NCI-H82 treated with DMSO at 0.1 percent for 48 hours (cell line): ENCODE results near the gene PIBF1.
"Not testable (repeated sequence)": the region's sequence is repeated elsewhere in the genome, so short reads cannot be mapped to it uniquely, and the experiment has no call there.

ENCODE experiments used
- DNase-seq: peaks from one replicate; lab custom pipeline; 2025; ENCODE audit not compliant: unreplicated experiment; lab: John Stamatoyannopoulos, UW

Gene PIBF1

DNA sequence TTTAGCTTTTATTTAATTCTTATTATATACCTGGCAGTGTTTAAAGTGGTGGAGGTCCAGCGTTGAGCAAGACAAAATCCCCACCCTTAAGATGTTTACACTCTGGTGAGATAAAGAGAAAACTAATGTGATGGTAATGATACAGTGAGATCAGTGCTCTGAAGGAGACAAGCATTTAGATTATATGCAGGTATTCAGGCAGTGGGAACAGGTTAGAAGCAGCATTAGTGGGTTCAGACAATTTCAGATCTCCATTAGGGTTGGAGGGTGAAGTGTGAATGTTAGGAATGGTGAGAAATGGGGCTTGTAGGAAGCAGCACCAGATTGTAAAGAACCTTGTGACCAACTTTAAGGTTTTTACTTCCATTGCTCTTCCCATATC, 39.0 kb downstream of the PIBF1 start:
- DNase-seq = no peak

DNA sequence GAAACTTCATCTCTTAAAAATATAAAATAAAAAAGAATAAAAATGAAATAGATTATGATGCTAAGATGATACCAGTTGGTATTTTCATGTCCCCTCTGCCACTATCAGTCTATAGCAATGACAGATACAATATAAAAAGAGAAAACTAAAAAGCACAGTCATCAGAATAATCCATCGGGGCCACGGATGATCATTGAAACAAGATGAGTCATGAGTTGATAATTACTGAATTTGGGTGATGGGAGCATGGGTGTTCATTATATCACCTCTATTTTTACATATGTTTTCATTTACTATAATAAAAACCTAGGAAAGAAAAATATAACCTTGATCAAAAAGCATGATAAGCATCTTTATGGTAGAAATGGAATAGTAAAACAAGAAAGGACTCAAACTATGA, 41.1 kb downstream of the PIBF1 start:
- no peak for DNase-seq

DNA sequence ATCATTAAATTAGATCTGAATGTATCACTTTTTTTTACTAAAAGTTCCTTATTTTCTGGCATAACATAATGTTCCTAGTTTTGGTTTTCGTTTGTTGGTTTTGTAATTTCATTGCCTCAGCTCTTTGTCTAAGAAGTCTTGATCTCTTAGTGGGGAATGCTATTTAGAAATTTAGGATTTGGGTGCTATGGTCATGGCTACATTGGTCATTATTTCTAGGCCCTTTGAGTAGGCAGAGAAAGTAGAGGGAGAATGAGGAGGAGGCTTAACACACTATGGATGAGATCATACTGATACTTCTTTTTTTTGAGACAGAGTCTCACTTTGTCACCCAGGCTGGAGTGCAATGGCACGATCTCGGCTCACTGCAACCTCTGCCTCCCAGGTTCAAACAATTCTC, 41.8 kb downstream of the PIBF1 start:
- no peak for DNase-seq

- no peak for DNase-seq
These were observed 52.7 kb downstream of the PIBF1 start for GRCh38 chr13:72834601-72835000.

GRCh38 chr13:72839831-72840426, 58.0 kb downstream of the PIBF1 start:
- peak; percentile 6 for DNase-seq

DNA sequence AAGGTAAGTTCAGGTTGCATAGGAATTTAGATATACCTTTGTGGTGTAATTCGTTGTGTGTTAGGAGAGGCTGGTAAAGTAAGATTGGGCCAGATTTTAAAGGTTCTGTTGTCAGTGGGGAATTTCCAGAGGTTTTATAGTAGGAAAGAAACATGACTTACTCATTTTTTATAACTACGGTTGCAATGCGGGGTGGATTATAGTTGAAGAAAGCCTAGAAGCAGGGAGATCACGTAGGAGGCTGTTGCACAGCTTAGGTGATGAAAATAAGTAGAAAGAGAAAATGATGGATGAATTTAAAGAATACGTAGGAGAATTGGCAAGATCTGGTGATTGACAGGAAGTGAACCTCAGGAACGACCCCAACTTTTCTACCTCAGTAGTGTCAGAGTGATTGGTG, 61.1 kb downstream of the PIBF1 start:
- no peak for DNase-seq

- DNase-seq = not testable (repeated sequence)
These were observed 63.2 kb downstream of the PIBF1 start for GRCh38 chr13:72845148-72845547.

DNA sequence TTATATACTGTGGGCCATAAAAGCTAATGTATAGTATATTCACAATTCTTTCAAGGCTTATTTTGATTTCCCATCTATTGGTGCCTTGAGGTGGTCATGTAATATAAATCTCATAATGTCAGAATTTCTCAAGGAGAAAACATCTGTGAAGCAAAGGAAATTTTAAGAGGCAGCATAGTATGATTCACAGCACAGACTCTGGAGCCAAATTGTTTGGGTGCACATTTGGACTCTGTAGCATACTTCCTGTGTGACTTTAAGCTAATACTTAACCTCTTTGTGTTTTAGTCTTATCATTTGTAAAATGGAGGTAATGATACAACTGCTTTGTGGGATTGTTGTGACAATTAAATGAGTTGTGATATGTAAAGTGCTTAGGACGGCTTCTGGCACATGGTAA, 67.6 kb downstream of the PIBF1 start:
- DNase-seq = no peak

GRCh38 chr13:72850959-72851677, 69.2 kb downstream of the PIBF1 start:
- no peak for DNase-seq

DNA sequence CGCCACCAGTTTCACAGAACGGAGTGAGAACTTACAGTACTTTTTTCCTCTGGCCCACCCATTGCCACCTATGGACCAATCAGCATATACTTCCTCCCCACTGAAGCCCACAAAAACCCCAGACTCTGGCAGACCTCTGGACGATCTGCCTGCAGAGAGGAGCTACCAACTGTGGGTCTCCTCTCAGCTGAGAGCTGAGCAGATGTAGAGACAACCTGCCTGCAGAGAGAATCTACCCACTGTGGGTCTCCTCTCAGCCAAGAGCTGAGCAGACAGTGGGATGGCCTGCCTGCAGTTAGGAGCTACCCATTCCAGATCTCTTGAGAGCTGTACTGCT, 69.7 kb downstream of the PIBF1 start:
- DNase-seq = no peak

DNA sequence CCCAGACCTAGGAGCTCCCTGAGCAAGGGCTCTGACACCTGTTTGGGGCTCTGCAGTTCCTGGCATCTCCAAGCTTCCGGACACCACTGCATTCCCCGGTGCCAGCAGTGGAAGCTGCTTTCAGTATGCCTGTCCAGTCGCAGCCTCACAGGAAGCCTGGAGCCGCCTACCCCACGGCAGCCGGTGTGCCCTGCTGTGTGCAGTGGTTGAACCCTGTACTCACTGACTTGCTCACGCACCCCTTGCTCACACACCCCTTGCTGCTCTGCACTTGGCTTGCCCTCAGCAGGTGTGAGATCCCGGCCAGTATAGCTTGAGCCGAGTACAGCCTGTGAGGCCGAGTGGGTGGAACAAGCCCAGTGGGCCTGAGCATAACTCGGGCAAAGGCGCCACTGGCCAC, 70.3 kb downstream of the PIBF1 start:
- no peak for DNase-seq

- DNase-seq = no peak
These were observed 71.1 kb downstream of the PIBF1 start for GRCh38 chr13:72853000-72853399.

DNA sequence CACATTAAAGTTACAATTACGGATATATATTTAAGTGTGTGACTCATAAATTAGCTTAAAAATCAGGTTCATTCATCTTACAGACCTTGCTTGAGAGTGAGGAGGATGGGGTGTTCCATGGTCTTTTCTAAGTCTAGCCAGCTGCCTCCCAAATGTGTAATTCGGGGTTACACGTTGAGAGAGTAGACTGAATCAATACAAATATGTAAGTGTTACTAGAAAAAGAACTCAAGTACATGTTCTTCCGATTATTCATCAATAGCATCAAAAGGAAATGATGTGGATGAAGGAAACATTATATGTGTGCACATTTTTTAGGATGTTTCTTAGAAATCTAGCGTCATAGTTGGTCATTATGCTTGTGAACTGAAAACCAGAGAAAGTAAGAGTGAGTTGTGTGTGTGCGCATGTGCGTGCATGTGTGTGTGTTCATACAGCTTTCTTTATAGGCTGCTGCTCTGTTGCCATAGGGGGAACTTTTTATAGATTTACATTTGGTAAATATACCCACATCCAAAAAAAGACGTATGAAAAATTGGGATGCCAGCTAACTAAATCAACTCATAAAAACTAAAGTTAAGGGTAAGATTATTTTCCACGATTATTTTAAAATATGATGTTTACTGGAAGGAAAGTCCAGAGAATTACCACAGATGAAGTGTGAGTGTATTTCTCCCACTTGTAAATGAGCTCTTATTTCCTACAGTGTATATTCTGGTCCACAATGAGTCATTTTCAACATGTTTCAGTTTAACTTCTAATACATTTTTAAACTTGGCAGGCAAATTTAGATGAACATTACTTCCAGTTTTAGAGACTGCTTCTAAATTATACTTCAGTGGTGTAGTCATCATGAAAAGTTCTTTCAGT, 82.4 kb downstream of the PIBF1 start:
- DNase-seq = no peak

DNA sequence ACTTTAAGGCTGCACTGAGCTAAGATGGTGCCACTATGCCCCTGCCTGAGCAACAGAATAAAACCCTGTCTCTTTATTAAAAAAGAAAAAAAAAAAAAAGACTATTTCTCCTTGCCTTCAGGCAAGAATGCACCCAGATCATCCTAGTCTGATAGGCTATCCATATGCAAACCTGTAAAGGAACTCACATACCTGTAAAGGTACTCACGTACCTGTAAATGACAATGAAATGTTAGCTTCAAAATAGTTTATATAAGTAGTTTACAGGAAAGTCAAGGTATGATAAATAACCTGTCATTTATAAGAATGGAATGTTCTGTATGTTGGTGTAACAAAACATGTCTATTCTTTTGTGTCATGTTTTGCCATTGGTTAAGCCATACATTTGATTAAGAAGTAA, 86.3 kb downstream of the PIBF1 start:
- no peak for DNase-seq

DNA sequence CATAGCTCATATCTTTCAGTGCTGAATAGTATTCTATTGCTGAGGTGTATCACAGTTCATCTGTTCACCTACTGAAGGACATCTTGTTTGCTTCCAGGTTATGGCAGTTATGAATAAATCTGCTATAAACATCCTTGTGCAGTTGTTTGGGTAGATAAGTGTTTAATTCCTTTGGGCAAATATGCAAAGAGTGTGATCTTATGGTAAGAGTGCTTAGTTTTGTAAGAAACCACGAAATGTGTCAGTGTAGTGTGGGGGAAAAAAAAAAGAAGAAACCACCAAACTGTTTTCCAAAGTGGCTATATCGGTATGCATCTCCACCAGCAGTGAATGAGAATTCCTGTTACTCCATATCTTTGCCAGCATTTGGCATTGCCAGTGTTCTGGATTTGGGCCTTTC, 93.3 kb downstream of the PIBF1 start:
- DNase-seq = no peak

GRCh38 chr13:72884101-72884500, 102.2 kb downstream of the PIBF1 start:
- DNase-seq = no peak

- no peak for DNase-seq
These were observed 104.5 kb downstream of the PIBF1 start for GRCh38 chr13:72886272-72887067.

GRCh38 chr13:72889495-72889894, 107.6 kb downstream of the PIBF1 start:
- DNase-seq = no peak

GRCh38 chr13:72890546-72890945, 108.6 kb downstream of the PIBF1 start:
- no peak for DNase-seq

DNA sequence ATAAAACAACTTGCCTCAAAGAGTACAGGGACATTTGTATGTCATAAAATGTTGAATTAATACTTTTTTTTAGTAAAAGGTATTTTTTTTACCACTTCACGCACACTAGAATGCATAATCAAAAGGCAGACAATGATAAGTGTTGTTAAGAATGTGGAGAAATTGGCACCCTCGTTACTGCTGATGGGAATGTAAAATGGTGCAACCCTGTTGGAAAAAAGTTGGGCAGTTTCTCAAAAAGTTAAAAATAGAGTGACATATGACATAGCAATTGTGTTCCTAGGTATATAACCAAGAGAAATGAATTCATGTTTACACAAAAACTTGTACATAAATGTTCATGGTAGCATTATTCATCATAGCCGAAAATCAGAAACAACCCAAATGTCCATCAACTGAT, 109.5 kb downstream of the PIBF1 start:
- no peak for DNase-seq

DNA sequence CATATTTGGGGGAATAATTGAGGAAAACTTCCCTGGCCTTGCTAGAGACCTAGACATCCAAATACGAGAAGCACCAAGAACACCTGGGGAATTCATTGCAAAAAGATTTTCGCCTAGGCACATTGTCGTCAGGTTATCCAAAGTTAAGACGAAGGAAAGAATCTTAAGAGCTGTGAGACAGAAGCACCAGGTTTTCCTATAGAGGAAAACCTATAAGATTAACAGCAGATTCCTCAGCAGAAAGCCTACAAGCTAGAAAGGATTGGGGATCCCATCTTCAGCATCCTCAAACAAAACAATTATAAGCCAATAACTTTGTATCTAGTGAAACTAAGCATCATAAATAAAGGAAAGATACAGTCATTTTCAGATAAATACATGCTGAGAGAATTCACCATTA, 114.9 kb downstream of the PIBF1 start:
- DNase-seq = no peak
